SK-N-MC (cell line): ENCODE results near the gene TMEM184C.

ENCODE experiments used
- EZH2 ChIP-seq: fragments of 200-600 bp; sonication (generic); IDR thresholded peaks from one replicate; pipeline ENCODE4 v1.6.1; 2017; ENCODE audit warnings: antibody characterized with exemption
- FOXP2 ChIP-seq: optimal IDR thresholded peaks from 2 replicates; pipeline ENCODE3; 2011; ENCODE audit warnings: mild to moderate bottlenecking, moderate library complexity; ENCODE audit not compliant: insufficient read depth; ENCODE audit errors: extremely low read length, control extremely low read depth
- POLR2AphosphoS5 ChIP-seq: IDR thresholded peaks from 2 replicates; pipeline ENCODE4 v1.6.1; 2012; ENCODE audit warnings: mild to moderate bottlenecking, low read depth, low read length, borderline replicate concordance

- TF ChIP-seq EZH2 (no peak), POLR2AphosphoS5 (no peak), FOXP2 (no peak)
Observed at GRCh38 chr4:147678796-147679549, 61.8 kb downstream of the TMEM184C start.
